GM10266 (cell line): ENCODE results near the gene LGALS1.
A peak's percentile ranks its signal among the peaks of the same experiment; 100 is the strongest.

Source experiments
- DNase-seq: peaks from one replicate; pipeline ENCODE4 v3.0.0; 2012; ENCODE audit errors: extremely low spot score
- TF ChIP-seq, protein P1 (sequence below): IDR thresholded peaks from 2 replicates; pipeline ENCODE4 v1.5.1; 2012; ENCODE audit warnings: mild to moderate bottlenecking, low read depth; ENCODE audit not compliant: control insufficient read depth, insufficient read depth; ENCODE audit errors: missing control alignments

The LGALS1 gene

DNA sequence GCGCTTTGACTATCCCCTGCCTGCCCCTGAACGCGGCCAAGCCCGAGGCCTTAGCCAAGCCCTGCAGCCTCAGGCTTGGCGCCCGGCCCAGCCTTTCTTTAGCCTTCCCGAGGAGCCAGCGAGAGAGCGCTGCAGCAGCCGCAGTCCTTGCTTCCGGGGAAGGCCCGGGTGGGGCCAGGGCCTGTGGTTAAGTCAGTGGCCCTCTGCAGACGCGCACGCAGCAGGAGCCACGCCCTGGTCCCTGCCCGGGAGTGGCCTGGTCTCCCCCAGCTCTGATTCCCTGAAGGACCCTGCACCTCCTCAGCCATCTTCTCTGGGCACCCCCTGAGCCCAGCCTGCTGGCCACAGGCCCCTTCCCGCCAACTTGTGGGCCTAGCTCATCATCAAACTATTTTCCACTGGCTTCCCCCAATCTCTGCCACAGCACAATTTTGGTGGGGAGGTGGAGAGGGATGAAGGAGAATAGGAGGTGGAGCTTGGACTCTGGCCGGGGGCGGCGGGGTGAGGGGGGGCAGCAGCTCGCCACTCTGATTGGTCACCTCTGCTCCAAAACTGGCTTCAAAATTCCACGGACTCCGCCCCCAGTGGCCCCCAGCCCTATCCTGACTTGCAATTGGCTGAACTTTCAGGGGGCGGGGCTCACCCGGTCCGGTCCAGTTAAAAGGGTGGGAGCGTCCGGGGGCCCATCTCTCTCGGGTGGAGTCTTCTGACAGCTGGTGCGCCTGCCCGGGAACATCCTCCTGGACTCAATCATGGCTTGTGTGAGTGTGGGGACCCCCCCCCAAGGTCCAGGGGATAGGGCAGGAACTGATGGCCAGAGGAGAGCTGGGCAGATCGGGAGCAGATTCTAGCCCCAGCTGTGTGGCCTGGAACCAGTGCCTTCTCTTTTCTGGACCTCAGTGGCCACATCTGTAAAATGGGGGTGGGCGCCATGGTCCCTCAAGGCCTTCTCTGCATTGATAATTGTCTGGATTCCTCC, at the start of gene LGALS1:
Gene LGALS1 (plus strand): TSS at position 686 of the 979 bp plus-strand sequence. CDS start 67 bp downstream, at position 753.
- peak; percentile 83 for DNase-seq
- TF ChIP-seq, protein P1, sequence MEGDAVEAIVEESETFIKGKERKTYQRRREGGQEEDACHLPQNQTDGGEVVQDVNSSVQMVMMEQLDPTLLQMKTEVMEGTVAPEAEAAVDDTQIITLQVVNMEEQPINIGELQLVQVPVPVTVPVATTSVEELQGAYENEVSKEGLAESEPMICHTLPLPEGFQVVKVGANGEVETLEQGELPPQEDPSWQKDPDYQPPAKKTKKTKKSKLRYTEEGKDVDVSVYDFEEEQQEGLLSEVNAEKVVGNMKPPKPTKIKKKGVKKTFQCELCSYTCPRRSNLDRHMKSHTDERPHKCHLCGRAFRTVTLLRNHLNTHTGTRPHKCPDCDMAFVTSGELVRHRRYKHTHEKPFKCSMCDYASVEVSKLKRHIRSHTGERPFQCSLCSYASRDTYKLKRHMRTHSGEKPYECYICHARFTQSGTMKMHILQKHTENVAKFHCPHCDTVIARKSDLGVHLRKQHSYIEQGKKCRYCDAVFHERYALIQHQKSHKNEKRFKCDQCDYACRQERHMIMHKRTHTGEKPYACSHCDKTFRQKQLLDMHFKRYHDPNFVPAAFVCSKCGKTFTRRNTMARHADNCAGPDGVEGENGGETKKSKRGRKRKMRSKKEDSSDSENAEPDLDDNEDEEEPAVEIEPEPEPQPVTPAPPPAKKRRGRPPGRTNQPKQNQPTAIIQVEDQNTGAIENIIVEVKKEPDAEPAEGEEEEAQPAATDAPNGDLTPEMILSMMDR = no peak

DNA sequence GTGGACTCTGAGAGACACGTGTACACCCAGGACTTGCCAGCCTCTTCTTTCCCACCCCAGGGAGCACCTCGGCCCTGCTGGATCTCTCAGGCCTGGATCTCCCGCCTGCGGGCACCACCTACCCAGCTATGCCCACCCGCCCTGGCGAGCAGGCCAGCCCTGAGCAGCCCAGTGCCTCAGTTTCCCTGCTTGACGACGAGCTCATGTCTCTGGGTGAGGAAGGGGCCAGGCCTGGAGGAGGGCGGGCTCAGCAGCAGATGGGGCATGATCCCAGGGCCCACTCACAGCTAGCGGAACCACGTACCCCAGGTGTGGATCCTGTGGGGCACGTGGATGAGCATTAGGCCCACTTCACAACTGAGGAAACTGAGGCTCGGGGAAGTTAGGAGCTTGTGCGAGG, 49.7 kb upstream of the LGALS1 start:
- DNase-seq = no peak
- TF ChIP-seq, protein P1 = no peak

DNA sequence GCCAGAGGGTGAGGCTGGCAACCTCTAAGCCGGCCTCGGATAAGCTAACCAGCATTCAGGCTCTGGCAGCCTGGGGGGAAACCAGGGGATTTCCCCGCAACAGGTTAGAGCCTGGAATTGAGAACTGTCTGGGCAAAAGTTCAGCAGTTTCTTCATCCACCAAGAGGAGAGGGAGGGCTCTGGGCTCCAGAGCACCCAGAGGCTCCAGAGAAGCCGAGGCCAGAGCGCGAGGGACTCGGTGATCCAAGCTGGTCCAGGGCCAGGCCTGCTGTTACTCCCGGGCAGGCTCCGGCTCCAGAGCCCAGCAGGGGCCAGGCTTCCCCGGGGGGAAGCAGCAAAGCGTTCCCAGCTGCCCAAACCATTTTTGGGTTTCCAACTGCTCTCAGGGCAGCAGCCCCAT, 49.3 kb upstream of the LGALS1 start:
- TF ChIP-seq, protein P1 = no peak

DNA sequence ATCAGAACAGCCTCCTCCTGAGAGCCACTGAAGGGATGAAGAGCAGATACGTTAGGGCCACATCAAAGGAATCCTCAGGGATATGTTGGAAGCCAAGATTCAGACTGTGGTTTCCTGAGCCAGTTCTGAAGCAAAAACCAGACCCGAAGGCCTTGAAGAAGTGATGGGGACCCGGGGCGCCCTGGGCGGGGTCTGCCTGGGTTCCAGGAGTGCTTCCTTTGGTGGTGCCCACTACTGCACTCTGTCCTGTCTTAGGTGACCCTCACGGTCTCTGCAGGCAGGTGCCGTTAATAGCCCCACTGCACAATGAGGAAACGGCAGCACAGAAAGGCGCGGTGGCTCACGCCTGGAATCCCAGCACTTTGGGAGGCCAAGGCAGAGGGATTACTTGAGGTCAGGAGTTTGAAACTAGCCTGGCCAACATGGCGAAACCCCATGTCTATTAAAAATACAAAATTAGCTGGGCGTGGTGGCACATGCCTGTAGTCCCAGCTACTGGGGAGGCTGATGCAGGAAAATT, 48.8 kb upstream of the LGALS1 start:
- no peak for DNase-seq
- TF ChIP-seq, protein P1 = no peak

More for the DNA sequence above, 49.3 kb upstream of the LGALS1 start:
- DNase-seq = no peak

DNA sequence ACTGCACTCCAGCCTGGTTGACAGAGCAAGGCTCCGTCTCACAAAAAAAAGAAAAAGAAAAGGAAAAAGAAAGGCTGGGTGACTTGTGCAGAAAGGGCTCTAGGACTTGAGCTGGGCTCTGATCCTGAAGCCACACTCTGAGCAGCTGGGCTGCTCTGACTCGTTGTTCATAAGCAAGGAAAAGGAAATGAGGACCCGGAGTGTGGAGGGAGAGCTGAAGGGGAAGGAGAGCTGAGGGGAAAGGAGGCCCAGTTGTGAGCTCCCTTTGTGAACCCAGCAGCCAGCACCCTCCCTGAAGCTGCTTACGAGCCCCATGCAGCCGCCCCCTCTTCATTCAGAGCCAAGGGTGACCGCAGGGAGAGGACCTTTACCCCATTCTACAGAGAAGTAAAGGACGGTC, 48.3 kb upstream of the LGALS1 start:
- TF ChIP-seq, protein P1 = no peak
- no peak for DNase-seq

DNA sequence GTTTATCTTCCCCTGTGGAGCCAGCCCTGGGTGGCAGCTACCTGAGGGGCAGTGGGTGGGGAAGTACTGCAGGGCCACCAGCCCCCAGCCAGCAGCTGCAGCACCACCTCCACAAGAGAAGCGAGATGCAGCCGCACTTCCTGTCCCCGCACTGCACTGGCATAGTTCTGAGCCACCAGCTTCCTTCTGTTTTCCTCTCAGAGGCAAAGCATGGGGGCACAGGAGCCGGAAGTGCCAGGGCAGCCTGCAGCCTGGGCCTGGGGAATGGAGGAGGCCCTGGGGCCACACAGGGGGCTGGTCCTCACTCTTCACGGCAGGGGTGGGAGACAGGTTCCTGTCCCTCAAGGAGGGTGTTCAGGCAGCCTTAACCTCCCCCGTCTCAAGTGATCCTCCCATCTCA, 47.9 kb upstream of the LGALS1 start:
- DNase-seq = no peak
- TF ChIP-seq, protein P1 = no peak

DNA sequence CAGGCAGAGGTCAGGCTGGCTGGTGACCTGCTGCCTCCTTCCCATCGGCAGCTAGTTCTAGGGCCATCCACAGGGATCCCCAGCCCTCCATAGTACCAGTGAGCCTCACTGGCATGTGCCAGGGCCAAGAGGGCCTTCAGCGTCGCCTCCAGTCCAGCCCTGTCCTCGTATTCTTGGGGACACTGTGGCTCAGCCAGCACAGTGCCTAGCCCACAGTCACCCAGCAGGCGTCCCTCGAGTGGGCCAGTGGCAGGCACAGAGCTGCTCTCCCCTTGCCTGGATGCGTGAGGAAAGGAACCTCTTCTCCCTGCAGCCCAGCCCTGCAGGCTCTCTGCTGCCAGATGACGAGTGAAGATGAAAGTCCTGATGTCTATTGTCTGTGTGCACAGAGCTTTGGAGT, 46.6 kb upstream of the LGALS1 start:
- TF ChIP-seq, protein P1 = no peak
- no peak for DNase-seq
